ENCODE measurements around the gene RYR2.

Gene RYR2

DNA sequence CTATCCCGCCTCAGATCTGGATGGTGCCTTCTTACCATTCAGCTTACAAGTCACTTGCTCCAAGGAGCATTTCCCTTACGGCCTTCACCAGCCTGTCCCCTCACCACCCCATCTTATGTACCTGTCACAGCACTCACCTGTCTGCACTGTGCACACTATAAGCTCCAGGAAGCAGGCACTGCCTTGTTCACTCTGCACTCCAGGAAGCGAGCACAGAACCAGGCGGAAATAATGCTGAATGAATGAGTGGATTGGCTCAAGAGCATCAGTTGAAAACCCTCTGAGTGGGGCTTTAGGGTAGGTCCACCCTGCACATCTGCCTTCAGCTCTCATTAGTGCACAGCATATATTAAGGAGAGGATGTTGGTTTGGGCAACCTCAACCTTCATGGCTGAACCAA lies 8.9 kb upstream of the RYR2 start:
- DNase-seq: no peak

DNA sequence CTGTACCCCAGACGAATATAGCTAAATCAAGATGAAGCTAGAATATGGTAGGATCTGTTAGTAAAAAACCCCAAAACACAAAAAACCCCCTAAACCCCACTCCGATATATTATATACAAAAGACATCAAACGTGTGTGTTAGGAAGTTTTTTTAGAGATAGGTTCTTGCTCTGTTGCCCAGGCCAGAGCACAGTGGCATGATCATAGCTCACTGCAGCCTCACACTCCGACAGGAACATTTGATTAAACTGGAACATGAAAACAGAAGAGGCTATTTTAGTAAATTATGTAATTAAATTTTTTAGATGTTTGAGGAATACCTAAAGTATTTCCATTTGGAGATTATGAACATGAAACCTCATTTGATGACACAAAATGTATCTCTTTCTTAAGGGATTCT lies 8.2 kb upstream of the RYR2 start:
- no peak for DNase-seq

DNA sequence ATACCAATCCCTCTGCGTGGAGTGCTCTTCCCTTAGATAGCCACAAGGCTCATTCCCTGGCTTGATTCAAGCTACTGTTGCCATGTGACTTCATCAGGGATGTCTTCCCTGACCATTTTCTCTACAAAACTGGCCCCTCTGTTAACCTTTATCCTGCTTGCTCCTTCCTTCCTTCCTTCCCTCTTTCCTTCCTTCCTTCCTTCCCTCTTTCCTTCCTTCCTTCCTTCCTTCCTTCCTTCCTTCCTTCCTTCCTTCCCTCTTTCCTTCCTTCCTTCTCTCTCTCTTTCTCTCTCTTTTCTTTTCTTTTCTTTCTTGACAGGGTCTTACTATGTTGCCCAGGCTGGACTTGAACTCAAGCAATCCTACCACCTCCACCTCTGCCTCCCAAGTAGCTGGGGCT lies 6.2 kb upstream of the RYR2 start:
- DNase-seq: no peak

GRCh38 chr1:237038211-237038610 lies 3.8 kb upstream of the RYR2 start:
- no peak for DNase-seq

GRCh38 chr1:237040823-237041222 lies 1.2 kb upstream of the RYR2 start:
- no peak for DNase-seq

- DNase-seq: no peak
Measured at GRCh38 chr1:237041461-237041794, 556 bp upstream of the RYR2 start.

DNA sequence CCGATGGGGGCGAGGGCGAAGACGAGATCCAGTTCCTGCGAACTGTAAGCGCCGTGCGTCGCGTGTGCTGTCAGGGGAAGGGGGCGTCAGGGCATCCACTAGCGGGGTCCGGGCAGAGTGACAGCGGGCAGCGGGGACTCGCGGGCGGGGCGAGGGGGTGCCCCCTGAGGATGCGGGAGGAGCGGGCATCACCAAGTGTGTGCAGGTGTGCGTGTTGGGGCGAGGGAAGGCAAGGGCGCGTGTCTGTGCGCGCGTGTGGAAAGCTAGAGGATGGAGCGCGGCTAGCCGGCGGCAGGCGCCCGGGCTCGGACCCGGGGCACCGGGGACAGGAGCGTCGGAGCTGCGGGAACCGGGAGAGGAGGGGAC lies 525 bp downstream of the RYR2 start:
- DNase-seq: no peak

DNA sequence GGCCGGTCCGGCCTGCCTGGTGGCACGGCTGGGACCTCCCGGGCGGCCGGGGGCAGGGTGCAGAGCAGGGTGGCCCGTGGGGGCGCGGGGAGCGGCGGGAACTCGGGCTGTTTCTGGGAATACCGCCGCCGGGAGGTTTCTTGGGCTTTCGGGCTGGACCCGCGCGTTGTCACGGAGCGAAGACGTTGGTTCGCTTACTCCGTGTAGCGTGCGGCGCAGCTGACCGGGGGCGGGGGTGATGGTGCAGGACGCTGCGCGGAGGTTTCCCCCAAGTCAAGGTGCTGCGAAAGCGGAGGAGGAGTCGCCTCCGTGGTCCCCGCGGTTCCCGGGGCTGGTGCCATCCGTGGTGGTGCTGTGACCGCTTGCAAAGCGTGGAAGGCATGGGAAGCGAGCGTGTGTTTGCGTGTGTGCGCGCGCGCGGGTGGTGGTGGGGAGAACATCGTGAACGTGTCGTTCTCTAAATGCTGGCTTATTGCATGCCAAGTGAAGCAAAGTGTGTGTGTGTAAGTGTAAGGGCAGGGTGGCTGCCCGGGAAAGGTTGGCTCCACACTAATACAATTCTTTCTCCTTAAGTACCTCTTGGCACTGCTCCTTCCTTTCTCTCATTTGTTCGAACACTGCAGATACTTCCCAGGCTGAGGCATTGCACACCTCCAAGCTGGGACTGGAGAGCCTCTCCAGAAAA lies 1.1 kb downstream of the RYR2 start:
- DNase-seq: no peak

- no peak for DNase-seq
Measured at GRCh38 chr1:237043846-237044636, 2.1 kb downstream of the RYR2 start.

- DNase-seq: no peak
Measured at GRCh38 chr1:237045278-237046016, 3.5 kb downstream of the RYR2 start.

DNA sequence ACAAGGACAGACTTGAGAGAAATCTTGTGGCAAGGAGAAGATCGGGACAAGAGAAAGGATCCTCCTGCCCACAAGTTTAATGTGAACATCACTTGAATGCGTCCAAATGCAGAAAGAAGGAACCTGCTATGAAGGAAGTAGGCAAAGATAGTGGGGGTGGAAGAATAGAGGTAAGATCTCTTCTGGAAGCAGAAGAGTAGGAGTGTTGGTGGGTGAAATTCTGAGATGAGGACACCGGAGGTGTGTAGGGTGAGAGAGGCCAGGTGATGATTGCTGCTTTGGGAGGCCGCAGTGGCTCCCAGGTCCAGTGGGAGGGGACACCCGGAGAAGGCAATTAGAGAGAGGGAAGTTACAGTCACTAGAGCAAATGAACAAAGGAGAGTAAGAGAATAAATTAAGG lies 6.8 kb downstream of the RYR2 start:
- DNase-seq: no peak

DNA sequence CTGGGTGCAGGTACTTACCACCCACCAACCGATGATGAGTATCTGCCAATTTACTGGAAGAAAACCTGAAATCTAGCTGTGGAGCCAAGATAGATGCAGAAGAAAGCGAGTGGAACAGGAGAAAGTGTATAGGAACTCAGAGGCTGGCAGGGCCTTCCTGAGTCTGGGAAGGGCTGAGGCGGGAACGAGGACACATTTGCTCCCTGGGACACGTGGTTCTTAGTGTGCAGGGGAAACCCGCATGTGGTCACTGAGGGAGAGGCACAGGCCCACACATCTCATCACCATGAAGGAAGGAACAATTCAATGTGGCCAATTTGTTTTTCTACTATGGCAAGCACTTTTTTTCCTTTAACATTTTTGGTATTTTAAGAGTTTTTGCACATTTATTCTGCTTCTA lies 8.2 kb downstream of the RYR2 start:
- no peak for DNase-seq

GRCh38 chr1:237050915-237051314 lies 8.9 kb downstream of the RYR2 start:
- DNase-seq: no peak

DNA sequence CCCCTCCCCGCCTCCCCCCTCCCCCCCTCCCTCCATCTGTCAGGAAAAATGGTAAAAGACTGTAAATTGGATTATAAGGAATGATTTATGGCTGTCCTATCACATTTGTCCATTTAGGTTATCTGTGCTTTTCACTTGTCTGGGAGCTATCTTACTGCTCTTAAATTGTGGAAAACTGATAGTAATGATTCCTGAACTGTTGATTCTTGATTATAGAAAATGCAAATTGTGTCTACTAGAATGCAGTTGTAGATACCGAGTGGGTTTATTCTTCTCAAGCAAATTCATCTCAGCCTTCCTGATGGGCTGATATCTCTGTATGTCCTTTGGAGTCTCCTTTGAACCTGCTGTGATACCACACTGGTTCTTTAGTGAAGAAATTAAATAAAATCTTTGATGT lies 12.3 kb downstream of the RYR2 start:
- no peak for DNase-seq

GRCh38 chr1:237058470-237058869 lies 16.5 kb downstream of the RYR2 start:
- DNase-seq: no peak

- no peak for DNase-seq
Measured at GRCh38 chr1:237059244-237059643, 17.3 kb downstream of the RYR2 start.

- no peak for DNase-seq
Measured at GRCh38 chr1:237062976-237063375, 21.0 kb downstream of the RYR2 start.

GRCh38 chr1:237065903-237066302 lies 23.9 kb downstream of the RYR2 start:
- no peak for DNase-seq

DNA sequence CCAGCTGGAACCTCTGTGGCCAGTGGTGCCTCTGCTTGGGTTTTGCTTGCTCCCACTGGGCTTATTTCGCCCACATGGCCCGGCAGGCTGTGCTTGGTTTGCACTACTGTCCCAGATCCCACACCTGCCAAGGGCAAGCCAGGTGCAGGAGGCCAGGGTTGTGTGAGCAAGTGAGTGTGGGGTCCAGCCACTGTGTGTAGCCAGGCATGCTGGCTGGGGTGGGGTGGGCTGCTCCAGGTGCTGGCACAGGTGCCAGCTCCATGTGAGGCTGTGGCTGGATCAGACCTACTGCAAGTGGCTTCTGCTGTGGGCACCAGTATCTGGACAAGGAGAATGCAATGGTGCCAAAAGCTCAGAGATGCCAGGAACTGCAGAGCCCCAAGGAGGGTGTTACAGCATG lies 28.5 kb downstream of the RYR2 start:
- DNase-seq: no peak

DNA sequence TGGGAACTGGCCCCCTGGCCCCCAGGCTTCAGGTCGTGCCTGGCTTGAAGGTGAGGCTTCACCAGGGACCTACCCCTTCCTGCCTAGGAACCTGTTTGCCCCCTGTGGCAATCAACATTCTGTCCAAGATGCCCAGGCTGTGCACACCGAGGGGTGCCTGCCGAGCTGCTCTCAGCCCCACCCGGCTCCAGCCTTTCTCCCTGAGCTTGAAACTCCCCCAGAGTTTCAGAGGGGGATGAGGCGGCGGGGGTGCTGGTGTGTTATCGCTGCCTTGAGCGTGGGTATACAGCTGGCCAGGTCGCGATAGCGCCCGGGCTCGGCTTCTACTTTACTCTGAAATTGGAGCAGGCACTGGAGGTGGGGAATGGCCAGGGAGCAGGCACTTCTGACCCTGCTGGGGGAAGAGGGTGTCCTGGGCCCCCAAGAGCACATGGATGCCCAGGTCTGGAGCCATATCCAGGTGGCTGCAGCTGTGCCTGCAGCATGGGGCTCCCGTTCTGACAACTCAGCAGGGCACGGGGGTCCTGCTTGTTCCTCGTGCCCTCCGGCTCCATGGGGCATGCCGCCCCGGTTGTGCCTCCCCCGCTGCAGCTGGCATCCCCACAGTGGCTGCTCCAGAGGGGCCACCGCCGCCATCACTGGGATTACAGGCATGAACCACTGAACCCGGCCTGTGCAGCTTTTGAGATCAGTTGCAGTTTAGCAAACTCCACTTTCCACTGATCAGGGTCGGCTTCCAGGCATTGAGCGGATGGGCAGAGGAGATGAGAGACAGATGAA lies 29.8 kb downstream of the RYR2 start:
- DNase-seq: no peak

DNA sequence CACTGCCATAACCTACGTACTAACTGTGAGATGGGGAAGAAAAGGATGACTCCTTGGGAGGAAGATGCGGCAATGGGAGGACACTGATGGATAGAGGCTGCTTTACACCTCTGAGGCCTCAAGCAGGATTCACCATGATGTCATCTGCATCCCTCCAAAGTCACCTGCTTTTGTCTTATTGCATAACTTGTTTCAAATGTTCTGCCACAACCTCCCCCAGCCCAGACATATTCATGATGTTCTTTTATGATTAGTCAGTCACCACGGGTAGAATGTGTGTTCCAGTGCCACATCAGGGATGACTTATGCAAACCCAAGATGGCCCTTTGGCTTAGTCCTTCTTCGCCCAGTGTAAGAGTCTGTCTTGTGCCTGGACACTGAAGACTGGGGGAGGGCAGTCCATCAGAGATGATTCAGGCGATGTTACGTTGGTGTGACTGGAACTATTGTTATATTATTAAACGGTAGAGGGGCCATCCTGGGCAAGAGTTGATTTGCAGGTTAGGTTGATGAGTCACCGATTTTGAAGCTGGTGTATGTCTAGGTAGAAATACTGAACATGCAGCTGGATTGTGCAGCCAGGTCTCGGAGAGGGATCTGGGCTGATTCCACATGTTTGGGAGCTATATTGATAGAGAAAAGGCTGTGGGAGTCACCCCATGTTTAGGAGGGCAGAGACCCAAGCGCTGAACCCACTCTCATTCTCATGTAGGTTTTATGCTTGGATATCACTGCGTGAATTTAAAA lies 32.6 kb downstream of the RYR2 start:
- DNase-seq: no peak

- DNase-seq: no peak
Measured at GRCh38 chr1:237084341-237085077, 42.5 kb downstream of the RYR2 start.

Measured in SW 1271 (cell line).